ENCODE data around the gene LAPTM4A.

Gene LAPTM4A

GRCh38 chr2:19988600-19988999 is 62.8 kb downstream of the LAPTM4A start:
- peak; percentile 38 for DNase-seq (ENCODE audit: low read depth)

DNA sequence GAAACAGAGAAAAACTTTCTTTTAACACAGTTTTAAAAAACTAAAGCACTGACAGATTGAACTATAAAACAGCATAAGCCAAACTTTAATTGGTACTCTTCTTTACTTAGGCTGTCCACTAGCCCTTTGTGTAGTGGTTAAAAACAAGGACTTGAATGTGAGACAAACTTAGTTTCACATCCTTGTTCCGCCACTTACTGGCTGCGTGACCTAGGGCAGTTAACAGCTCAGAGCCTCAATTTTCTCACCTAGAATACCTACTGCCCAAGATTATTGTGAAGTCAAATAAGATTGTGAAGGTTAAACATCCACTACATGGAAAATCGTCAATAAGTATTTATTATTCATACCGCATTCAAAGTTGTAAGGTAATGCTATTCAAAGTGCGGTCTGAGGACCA is 63.5 kb downstream of the LAPTM4A start:
- H3K4me3 ChIP-seq (ENCODE audit: control insufficient read depth, low read depth, low read length): no peak overlapping the region
- DNase-seq (ENCODE audit: low read depth): no peak
- no peak for TF ChIP-seq CTCF (conservative IDR thresholded peaks at IDR 0.05; ENCODE audit: control insufficient read depth, insufficient read depth, low read depth, low read length)

More at GRCh38 chr2:19988600-19988999, 62.8 kb downstream of the LAPTM4A start:
- TF ChIP-seq CTCF (conservative IDR thresholded peaks at IDR 0.05; ENCODE audit: control insufficient read depth, insufficient read depth, low read depth, low read length): no peak
- H3K4me3 ChIP-seq (ENCODE audit: control insufficient read depth, low read depth, low read length): peak overlapping the region; percentile 92

Measured in fibroblast of mammary gland (primary cell).